ENCODE data around the gene GALNT14.

Gene GALNT14

GRCh38 chr2:30960213-30960612, 178.0 kb downstream of the GALNT14 start:
- H3K27ac Mint-ChIP-seq = no peak overlapping the region
- H3K4me3 Mint-ChIP-seq = no peak overlapping the region
- H3K36me3 Mint-ChIP-seq (ENCODE audit: low read depth) = no peaks in the 10 kb centered on the region
- peaks cover 3% of the 10 kb centered on the region for H3K27me3 Mint-ChIP-seq
- no peaks in the 10 kb centered on the region for H3K9me3 Mint-ChIP-seq
- DNase-seq = no peak
- no peaks in the 10 kb centered on the region for H3K4me1 Mint-ChIP-seq (ENCODE audit: low read depth)

- Mint-ChIP-seq H3K27ac (no peak overlapping the region), H3K4me1 (ENCODE audit: low read depth) (no peaks in the 10 kb centered on the region)
These were observed 178.6 kb downstream of the GALNT14 start for GRCh38 chr2:30959653-30960052.

GRCh38 chr2:30958918-30959265, 179.3 kb downstream of the GALNT14 start:
- no peak overlapping the region for H3K4me3 Mint-ChIP-seq
- no peaks in the 10 kb centered on the region for H3K4me1 Mint-ChIP-seq (ENCODE audit: low read depth)
- no peaks in the 10 kb centered on the region for H3K27me3 Mint-ChIP-seq
- no peak overlapping the region for H3K27ac Mint-ChIP-seq
- H3K9me3 Mint-ChIP-seq = no peaks in the 10 kb centered on the region
- no peaks in the 10 kb centered on the region for H3K36me3 Mint-ChIP-seq (ENCODE audit: low read depth)
- no peak for DNase-seq

More at GRCh38 chr2:30959653-30960052, 178.6 kb downstream of the GALNT14 start:
- no peak for DNase-seq
- Mint-ChIP-seq H3K4me3 (no peak overlapping the region), H3K27me3 (no peaks in the 10 kb centered on the region), H3K36me3 (ENCODE audit: low read depth) (no peaks in the 10 kb centered on the region), H3K9me3 (no peaks in the 10 kb centered on the region)

DNA sequence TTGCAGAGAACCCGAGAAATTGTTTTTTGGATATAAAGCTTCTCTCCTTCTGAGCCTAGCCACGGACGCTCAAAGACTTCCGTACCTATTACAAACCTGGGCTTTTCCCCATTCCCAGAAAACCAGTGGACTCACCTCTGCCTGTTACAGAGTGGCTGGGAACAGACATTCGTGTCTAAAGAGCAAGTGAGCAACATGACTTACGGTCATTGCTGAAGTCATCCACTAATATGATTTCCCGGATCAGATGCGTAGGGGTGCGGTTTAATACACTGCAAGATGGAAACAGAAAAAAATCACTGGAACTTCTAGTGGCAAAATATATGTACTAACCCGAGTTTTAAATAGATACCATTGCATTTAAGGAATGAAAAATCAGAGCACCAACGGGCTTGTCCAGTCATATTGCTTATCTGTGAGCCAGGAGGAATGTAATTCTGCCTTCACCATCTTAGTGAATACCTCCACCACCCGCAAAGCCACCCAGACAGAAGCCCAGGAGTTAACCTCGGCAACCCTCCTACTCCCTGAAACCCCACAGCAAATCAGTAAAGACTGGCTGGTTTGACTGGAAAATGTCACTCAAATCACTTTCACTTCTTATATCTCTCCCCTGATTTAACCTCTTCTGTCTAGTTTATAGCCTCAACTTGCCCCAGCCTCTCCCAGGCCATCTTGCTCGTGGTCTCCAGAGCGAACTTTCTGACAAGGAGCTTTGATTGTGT, 179.9 kb downstream of the GALNT14 start:
- H3K4me1 Mint-ChIP-seq (ENCODE audit: low read depth) = no peaks in the 10 kb centered on the region
- no peak for DNase-seq
- H3K27me3 Mint-ChIP-seq = no peaks in the 10 kb centered on the region
- no peak overlapping the region for H3K4me3 Mint-ChIP-seq
- H3K36me3 Mint-ChIP-seq (ENCODE audit: low read depth) = no peaks in the 10 kb centered on the region
- no peak overlapping the region for H3K27ac Mint-ChIP-seq
- no peaks in the 10 kb centered on the region for H3K9me3 Mint-ChIP-seq

DNA sequence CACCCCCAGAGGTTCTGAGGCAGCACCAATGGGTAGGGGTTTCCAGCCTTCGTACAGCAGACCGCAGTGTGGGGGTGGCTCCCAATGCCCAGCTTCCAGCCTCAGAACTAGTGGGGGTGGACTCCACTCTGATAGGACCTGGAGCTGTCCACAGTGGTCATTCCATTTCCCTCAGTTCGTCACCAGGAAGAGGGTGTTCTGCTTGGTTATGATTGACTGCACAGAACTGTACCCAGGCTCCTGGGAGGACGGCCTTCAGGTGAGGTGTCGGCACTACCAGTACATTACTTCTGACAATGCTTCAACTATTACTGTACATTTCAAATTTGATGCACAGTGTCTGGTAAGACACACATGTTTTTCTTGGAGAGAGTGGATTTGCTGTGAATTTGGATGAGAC, 180.6 kb downstream of the GALNT14 start:
- H3K4me1 Mint-ChIP-seq (ENCODE audit: low read depth) = no peaks in the 10 kb centered on the region
- no peak overlapping the region for H3K27ac Mint-ChIP-seq
- H3K36me3 Mint-ChIP-seq (ENCODE audit: low read depth) = no peaks in the 10 kb centered on the region
- DNase-seq = no peak
- H3K27me3 Mint-ChIP-seq = no peaks in the 10 kb centered on the region
- no peak overlapping the region for H3K4me3 Mint-ChIP-seq
- no peaks in the 10 kb centered on the region for H3K9me3 Mint-ChIP-seq

DNA sequence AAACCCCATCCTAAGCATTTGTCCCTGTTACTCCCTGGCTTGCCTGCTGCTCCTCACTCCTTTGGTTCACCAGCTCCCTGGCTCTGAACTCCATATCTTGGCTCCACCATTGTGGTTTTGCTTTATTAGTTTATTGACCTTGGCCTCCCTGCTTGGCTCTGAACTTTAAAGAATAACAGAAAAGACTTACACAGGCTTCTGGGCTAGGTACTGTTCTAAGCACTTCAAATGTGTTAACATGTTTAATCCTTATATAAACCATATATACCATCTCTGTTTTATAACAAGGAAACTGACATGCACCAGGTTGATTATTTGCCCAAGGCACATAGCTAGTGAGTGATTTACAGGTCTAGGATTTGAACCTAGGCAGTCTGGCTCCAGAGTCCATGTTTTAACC, 181.2 kb downstream of the GALNT14 start:
- Mint-ChIP-seq H3K27me3 (no peaks in the 10 kb centered on the region), H3K36me3 (ENCODE audit: low read depth) (no peaks in the 10 kb centered on the region), H3K27ac (no peak overlapping the region), H3K4me1 (ENCODE audit: low read depth) (no peaks in the 10 kb centered on the region), H3K9me3 (no peaks in the 10 kb centered on the region), H3K4me3 (no peak overlapping the region)
- no peak for DNase-seq

- H3K27ac Mint-ChIP-seq = no peak overlapping the region
These were observed 182.6 kb downstream of the GALNT14 start for GRCh38 chr2:30955516-30956132.

DNA sequence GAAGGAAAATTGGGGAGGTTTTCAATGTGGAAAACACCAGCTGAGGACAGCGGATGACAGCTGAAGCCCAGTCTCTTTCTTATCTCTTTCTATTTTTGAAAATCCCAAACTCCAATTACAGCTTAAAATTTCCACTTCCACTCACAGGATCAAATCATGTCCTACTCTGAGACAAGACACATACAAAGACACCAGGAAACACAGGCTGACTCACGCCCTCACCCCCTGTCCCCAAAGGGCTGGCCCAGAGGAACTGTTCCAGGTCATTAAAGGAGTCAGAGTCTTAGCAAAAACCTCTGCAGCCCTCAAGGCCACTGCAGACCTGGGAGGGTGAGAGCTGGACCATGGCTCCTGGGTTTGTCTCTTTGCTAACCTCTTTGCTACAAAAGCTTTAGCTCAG, 187.9 kb downstream of the GALNT14 start:
- Mint-ChIP-seq H3K36me3 (ENCODE audit: low read depth) (no peaks in the 10 kb centered on the region), H3K9me3 (no peaks in the 10 kb centered on the region), H3K27ac (no peak overlapping the region), H3K4me3 (no peak overlapping the region), H3K4me1 (ENCODE audit: low read depth) (peaks cover 7% of the 10 kb centered on the region), H3K27me3 (peaks cover 3% of the 10 kb centered on the region)
- no peak for DNase-seq

More at GRCh38 chr2:30955516-30956132, 182.6 kb downstream of the GALNT14 start:
- no peaks in the 10 kb centered on the region for H3K27me3 Mint-ChIP-seq
- no peaks in the 10 kb centered on the region for H3K4me1 Mint-ChIP-seq (ENCODE audit: low read depth)
- H3K36me3 Mint-ChIP-seq (ENCODE audit: low read depth) = no peaks in the 10 kb centered on the region
- no peak overlapping the region for H3K4me3 Mint-ChIP-seq
- no peak for DNase-seq
- no peaks in the 10 kb centered on the region for H3K9me3 Mint-ChIP-seq

GRCh38 chr2:30949435-30949834, 188.8 kb downstream of the GALNT14 start:
- DNase-seq = no peak
- Mint-ChIP-seq H3K27ac (no peak overlapping the region), H3K4me3 (no peak overlapping the region), H3K27me3 (peaks cover 3% of the 10 kb centered on the region), H3K36me3 (ENCODE audit: low read depth) (no peaks in the 10 kb centered on the region), H3K4me1 (ENCODE audit: low read depth) (peaks cover 7% of the 10 kb centered on the region), H3K9me3 (no peaks in the 10 kb centered on the region)

DNA sequence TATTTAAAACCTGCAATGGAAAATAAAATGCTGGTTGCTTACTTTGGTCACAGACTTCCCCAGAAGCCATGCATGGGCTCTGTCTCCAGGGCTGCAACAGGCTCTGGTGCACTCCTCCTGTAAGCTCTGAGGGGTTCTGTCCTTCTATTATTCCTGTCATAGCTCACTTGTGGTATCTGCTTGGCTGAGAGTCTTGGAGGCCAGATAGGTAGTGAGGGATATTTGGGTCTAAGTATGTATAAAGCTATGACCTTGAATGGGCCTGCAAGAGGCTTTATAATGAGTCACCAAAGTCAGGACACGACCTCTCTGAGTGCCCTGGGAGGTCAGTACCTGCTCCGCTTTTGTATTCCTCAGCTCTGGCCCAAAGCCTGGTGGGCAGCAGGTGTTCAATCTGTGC, 189.4 kb downstream of the GALNT14 start:
- Mint-ChIP-seq H3K9me3 (no peaks in the 10 kb centered on the region), H3K4me1 (ENCODE audit: low read depth) (peaks cover 7% of the 10 kb centered on the region), H3K36me3 (ENCODE audit: low read depth) (no peaks in the 10 kb centered on the region), H3K27ac (no peak overlapping the region), H3K27me3 (peaks cover 3% of the 10 kb centered on the region), H3K4me3 (no peak overlapping the region)
- no peak for DNase-seq

- H3K9me3 Mint-ChIP-seq = no peaks in the 10 kb centered on the region
- peaks cover 7% of the 10 kb centered on the region for H3K4me1 Mint-ChIP-seq (ENCODE audit: low read depth)
- no peak overlapping the region for H3K27ac Mint-ChIP-seq
- peaks cover 3% of the 10 kb centered on the region for H3K27me3 Mint-ChIP-seq
- no peaks in the 10 kb centered on the region for H3K36me3 Mint-ChIP-seq (ENCODE audit: low read depth)
- H3K4me3 Mint-ChIP-seq = no peak overlapping the region
- no peak for DNase-seq
These were observed 190.1 kb downstream of the GALNT14 start for GRCh38 chr2:30948130-30948529.

DNA sequence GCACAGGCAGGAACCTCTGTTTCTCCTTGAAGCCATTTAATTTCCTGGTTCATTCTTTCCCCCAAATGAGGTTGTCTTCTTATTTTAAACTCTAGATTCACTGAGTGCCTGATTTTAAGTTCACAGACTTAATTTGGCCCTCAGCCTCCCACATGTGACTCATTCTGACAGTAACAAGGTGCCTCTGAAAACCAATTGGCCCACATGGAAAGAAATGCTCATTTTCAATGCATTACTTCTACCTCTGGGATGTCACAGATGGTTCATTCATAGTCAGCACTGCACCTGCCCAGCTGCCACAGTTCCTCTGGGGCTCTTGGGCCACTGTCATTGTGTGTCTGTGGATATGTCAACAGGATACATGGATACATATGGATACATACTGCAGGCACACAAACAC, 190.6 kb downstream of the GALNT14 start:
- Mint-ChIP-seq H3K9me3 (no peaks in the 10 kb centered on the region), H3K36me3 (ENCODE audit: low read depth) (no peaks in the 10 kb centered on the region), H3K27me3 (peaks cover 3% of the 10 kb centered on the region), H3K4me1 (ENCODE audit: low read depth) (peaks cover 7% of the 10 kb centered on the region), H3K4me3 (no peak overlapping the region), H3K27ac (no peak overlapping the region)
- DNase-seq = no peak

- no peak overlapping the region for H3K27ac Mint-ChIP-seq
- H3K4me1 Mint-ChIP-seq (ENCODE audit: low read depth) = peaks cover 3% of the 10 kb centered on the region
- no peaks in the 10 kb centered on the region for H3K36me3 Mint-ChIP-seq (ENCODE audit: low read depth)
- no peak for DNase-seq
- no peak overlapping the region for H3K4me3 Mint-ChIP-seq
- peaks cover 3% of the 10 kb centered on the region for H3K27me3 Mint-ChIP-seq
- H3K9me3 Mint-ChIP-seq = no peaks in the 10 kb centered on the region
These were observed 195.8 kb downstream of the GALNT14 start for GRCh38 chr2:30942419-30942818.

GRCh38 chr2:30940839-30941238, 197.4 kb downstream of the GALNT14 start:
- no peak overlapping the region for H3K4me3 Mint-ChIP-seq
- DNase-seq = no peak
- H3K36me3 Mint-ChIP-seq (ENCODE audit: low read depth) = no peaks in the 10 kb centered on the region
- H3K27ac Mint-ChIP-seq = no peak overlapping the region
- H3K27me3 Mint-ChIP-seq = peaks cover 3% of the 10 kb centered on the region
- no peaks in the 10 kb centered on the region for H3K9me3 Mint-ChIP-seq
- H3K4me1 Mint-ChIP-seq (ENCODE audit: low read depth) = no peaks in the 10 kb centered on the region

DNA sequence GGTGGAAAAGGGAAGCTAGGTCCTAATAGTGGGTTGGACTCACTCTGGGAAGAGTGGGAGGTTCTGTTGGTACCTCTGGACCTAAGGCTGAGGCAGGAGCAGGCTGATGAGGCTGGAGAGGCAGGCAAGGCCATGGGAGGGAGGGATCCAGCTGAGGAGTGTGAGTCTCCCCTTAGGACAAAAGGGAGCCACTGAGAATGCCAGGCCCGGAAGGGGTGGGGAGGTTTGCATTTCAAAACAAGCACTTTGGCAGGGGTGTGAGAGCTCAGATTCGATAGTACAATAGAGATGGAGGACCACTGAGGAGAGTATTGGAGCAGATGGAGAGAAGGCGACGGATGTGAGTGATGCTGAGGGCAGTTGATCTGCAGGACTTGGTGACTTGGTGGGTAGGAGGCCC, 198.9 kb downstream of the GALNT14 start:
- no peak overlapping the region for H3K27ac Mint-ChIP-seq
- peaks cover 3% of the 10 kb centered on the region for H3K27me3 Mint-ChIP-seq
- DNase-seq = no peak
- H3K4me1 Mint-ChIP-seq (ENCODE audit: low read depth) = no peaks in the 10 kb centered on the region
- no peaks in the 10 kb centered on the region for H3K9me3 Mint-ChIP-seq
- no peak overlapping the region for H3K4me3 Mint-ChIP-seq
- H3K36me3 Mint-ChIP-seq (ENCODE audit: low read depth) = no peaks in the 10 kb centered on the region
